GM12865 (cell line): ENCODE data around the gene MAPK9.

Source experiments
- DNase-seq: peaks from one replicate; pipeline ENCODE4 v3.0.0; 2010; ENCODE audit warnings: low read depth
- H3K4me3 ChIP-seq: 2 replicates; pipeline ENCODE4 v1.5.1; 2011; ENCODE audit warnings: mild to moderate bottlenecking, low read depth, low read length, control low read depth
- TF ChIP-seq, protein P1 (sequence below): IDR thresholded peaks from 2 replicates; pipeline ENCODE4 v1.5.1; 2011; ENCODE audit warnings: low read length, control low read depth, low read depth, inconsistent platforms; ENCODE audit not compliant: insufficient read depth; ENCODE audit errors: missing control alignments

The MAPK9 gene

DNA sequence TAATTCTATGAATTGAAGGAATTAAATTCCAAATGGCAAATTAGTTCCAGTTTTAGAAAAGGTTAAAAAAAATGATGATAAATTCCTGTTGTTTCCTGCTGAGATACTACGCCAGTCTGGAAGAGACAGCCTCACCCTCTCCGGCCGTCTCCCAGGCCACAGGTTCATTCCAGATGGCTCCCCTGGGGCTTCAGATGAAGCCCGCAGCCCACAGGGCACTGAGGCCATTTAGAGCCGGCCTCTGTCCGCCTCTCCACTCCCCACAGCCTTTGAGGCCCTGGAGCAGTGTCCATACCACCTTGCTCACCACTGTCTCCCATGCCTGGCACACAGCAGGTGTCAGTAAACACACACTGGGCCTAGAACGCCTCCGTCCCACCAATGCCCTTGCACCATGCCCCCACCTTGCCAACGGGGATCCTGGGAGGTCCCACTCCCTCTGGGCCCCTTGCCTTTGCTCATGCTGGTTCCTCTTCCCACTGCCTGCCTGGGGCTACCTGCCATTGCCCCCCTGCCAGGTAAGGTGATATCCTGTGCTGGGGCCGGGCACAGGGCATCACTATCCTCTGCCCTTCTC, 35.2 kb upstream of the MAPK9 start:
- no peak overlapping the region for H3K4me3 ChIP-seq
- TF ChIP-seq, protein P1, sequence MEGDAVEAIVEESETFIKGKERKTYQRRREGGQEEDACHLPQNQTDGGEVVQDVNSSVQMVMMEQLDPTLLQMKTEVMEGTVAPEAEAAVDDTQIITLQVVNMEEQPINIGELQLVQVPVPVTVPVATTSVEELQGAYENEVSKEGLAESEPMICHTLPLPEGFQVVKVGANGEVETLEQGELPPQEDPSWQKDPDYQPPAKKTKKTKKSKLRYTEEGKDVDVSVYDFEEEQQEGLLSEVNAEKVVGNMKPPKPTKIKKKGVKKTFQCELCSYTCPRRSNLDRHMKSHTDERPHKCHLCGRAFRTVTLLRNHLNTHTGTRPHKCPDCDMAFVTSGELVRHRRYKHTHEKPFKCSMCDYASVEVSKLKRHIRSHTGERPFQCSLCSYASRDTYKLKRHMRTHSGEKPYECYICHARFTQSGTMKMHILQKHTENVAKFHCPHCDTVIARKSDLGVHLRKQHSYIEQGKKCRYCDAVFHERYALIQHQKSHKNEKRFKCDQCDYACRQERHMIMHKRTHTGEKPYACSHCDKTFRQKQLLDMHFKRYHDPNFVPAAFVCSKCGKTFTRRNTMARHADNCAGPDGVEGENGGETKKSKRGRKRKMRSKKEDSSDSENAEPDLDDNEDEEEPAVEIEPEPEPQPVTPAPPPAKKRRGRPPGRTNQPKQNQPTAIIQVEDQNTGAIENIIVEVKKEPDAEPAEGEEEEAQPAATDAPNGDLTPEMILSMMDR: no peak
- DNase-seq: no peak

DNA sequence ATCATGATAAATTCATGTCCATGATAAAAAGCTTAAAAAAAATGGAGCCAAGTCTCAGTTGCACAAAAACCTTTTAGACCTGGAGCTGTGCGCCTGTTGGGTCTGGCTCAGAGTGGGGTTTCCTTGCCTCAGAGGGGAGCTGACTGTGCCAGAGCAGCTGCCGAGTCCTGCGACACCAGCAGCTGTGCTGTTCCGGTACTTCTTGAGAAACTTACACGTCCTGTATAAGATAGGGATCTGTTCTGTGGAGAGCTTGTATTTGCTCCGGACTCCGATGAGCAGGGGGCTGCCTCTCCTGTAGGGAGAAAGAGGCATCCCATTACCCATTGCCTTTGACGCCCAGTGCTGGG, 32.7 kb upstream of the MAPK9 start:
- no peak for DNase-seq
- TF ChIP-seq, protein P1: no peak
- no peak overlapping the region for H3K4me3 ChIP-seq

- TF ChIP-seq, protein P1: no peak
- no peak for DNase-seq
- H3K4me3 ChIP-seq: no peak overlapping the region
Measured at GRCh38 chr5:180323941-180324600, 32.2 kb upstream of the MAPK9 start.

DNA sequence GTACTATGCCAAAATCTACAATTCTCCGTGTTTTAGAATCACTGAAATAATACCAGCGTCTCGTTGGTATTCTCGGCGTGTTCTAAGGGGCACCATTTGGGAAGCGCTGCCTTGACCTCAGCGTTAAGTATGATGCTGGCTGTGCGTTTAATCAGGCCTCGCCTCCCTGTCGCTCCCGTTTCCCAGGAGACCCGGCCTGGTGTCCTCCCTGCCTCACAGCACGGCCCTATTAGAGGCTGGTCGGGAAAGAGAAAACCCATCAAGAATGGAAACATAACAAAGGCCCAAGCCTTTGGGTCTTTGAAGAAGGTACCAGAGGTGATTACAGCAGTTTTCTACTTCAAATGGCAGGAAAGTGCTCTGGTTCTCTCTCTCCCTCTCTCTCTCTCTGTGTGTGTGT, 31.3 kb upstream of the MAPK9 start:
- TF ChIP-seq, protein P1: no peak
- no peak overlapping the region for H3K4me3 ChIP-seq
- no peak for DNase-seq

DNA sequence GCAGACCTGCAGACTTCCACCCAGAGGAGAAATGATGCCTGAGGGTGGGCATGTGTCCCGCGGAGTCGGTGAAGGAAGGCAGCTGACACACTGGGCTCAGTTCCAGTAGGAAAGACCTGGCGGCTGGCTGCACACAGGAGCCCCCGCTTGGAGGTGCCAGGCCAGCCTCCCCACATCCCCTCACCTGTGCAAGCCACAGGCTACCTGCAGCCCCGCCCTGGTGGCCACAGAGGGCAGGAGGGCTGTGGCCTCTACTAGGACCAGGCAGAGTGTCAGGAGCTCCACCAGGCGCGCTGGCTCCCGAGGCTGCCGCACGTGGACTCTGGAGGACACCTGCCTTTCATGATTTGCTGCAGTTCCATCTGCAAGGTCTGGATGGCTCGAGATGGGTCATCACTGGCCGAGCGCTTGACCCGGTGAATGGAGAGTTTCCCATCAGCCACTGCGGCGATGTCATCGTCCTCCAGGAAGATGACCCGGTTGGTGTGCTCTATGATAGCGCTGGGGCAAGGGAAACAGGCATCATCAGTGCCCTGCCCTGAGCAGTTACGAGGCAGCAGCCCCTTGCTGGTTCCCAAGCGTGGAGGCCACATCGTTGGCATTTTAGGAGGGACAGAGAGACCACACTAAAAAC, 26.7 kb upstream of the MAPK9 start:
- DNase-seq: no peak
- TF ChIP-seq, protein P1: no peak
- no peak overlapping the region for H3K4me3 ChIP-seq

- TF ChIP-seq, protein P1: no peak
- no peak overlapping the region for H3K4me3 ChIP-seq
- no peak for DNase-seq
Measured at GRCh38 chr5:180316586-180316985, 24.7 kb upstream of the MAPK9 start.
